ENCODE data around the gene CD3D. TPM values are rescaled to one million over a fixed set of nuclear protein-coding genes. Genes with fewer than 3 reads are reported as not detected.

The CD3D gene
- polyA plus RNA-seq, 5 donors, result 0.67 to 1.6 (median 1.2) TPM; not detected in 1

- no peak for DNase-seq
Observed at GRCh38 chr11:118304227-118304567, 38.3 kb downstream of the CD3D start.

- no peak for DNase-seq
Observed at GRCh38 chr11:118301600-118302195, 40.8 kb downstream of the CD3D start.

- no peak for DNase-seq
Observed at GRCh38 chr11:118295815-118296454, 46.6 kb downstream of the CD3D start.

GRCh38 chr11:118295199-118295598 is 47.3 kb downstream of the CD3D start:
- no peak for DNase-seq

- no peak for DNase-seq
Observed at GRCh38 chr11:118294053-118294452, 48.5 kb downstream of the CD3D start.

GRCh38 chr11:118291477-118292135 is 50.9 kb downstream of the CD3D start:
- no peak for DNase-seq

- no peak for DNase-seq
Observed at GRCh38 chr11:118290923-118291322, 51.6 kb downstream of the CD3D start.

GRCh38 chr11:118289401-118289800 is 53.1 kb downstream of the CD3D start:
- DNase-seq, result no peak

Other genes with a start within 250 kb of the CD3D start
- 1 to 10 TPM; 7.0 to 9.1 (median 7.8) TPM for gene SCN4B, start 189.9 kb downstream of the CD3D start, polyA plus RNA-seq (ENCODE audit: insufficient read depth in 1 of 5, insufficient read length in 5 of 5, low replicate concordance in 1 of 5)
- gene SCN2B, start 166.1 kb downstream of the CD3D start, polyA plus RNA-seq (ENCODE audit: insufficient read depth in 1 of 5, insufficient read length in 5 of 5, low replicate concordance in 1 of 5), result 1 to 10 TPM; 4.0 to 5.7 (median 4.9) TPM
- gene JAML, start 117.7 kb downstream of the CD3D start, polyA plus RNA-seq (ENCODE audit: insufficient read depth in 1 of 5, insufficient read length in 5 of 5, low replicate concordance in 1 of 5), result 1 to 10 TPM; 4.5 to 8.4 (median 6.8) TPM
- 1 to 10 TPM; 5.5 to 9.2 (median 6.4) TPM for gene MPZL3, start 90.3 kb downstream of the CD3D start, polyA plus RNA-seq (ENCODE audit: insufficient read depth in 1 of 5, insufficient read length in 5 of 5, low replicate concordance in 1 of 5)
- gene MPZL2, start 78.4 kb downstream of the CD3D start, polyA plus RNA-seq (ENCODE audit: insufficient read depth in 1 of 5, insufficient read length in 5 of 5, low replicate concordance in 1 of 5), result 10 to 100 TPM; 53.8 to 83.6 (median 70.3) TPM
- gene CD3E, start 38.0 kb downstream of the CD3D start, polyA plus RNA-seq (ENCODE audit: insufficient read depth in 1 of 5, insufficient read length in 5 of 5, low replicate concordance in 1 of 5), result 1 to 10 TPM in 4 of 5 donors, under 1 TPM in 1; 0.66 to 2.6 (median 1.5) TPM
- gene CD3G, start 1.6 kb upstream of the CD3D start, polyA plus RNA-seq (ENCODE audit: insufficient read depth in 1 of 5, insufficient read length in 5 of 5, low replicate concordance in 1 of 5), result 1 to 10 TPM in 1 of 5 donors, under 1 TPM in 4; 0.42 to 1.0 (median 0.58) TPM
- 10 to 100 TPM; 29.6 to 47.8 (median 44.1) TPM for gene UBE4A, start 16.9 kb upstream of the CD3D start, polyA plus RNA-seq (ENCODE audit: insufficient read depth in 1 of 5, insufficient read length in 5 of 5, low replicate concordance in 1 of 5)
- 100 to 1,000 TPM; 349 to 500 (median 384) TPM for gene ATP5MG, start 58.9 kb upstream of the CD3D start, polyA plus RNA-seq (ENCODE audit: insufficient read depth in 1 of 5, insufficient read length in 5 of 5, low replicate concordance in 1 of 5)
- 10 to 100 TPM; 34.7 to 53.3 (median 49.3) TPM for gene KMT2A, start 93.8 kb upstream of the CD3D start, polyA plus RNA-seq (ENCODE audit: insufficient read depth in 1 of 5, insufficient read length in 5 of 5, low replicate concordance in 1 of 5)
- 1 to 10 TPM in 3 of 5 donors, under 1 TPM in 2; 0.55 to 1.2 (median 1.1) TPM for gene TTC36, start 184.8 kb upstream of the CD3D start, polyA plus RNA-seq (ENCODE audit: insufficient read depth in 1 of 5, insufficient read length in 5 of 5, low replicate concordance in 1 of 5)
- 10 to 100 TPM; 19.2 to 26.2 (median 25.4) TPM for gene TMEM25, start 188.5 kb upstream of the CD3D start, polyA plus RNA-seq (ENCODE audit: insufficient read depth in 1 of 5, insufficient read length in 5 of 5, low replicate concordance in 1 of 5)
- 10 to 100 TPM; 37.3 to 48.8 (median 44.0) TPM for gene IFT46, start 223.2 kb upstream of the CD3D start, polyA plus RNA-seq (ENCODE audit: insufficient read depth in 1 of 5, insufficient read length in 5 of 5, low replicate concordance in 1 of 5)
- 100 to 1,000 TPM; 153 to 171 (median 167) TPM for gene ARCN1, start 229.7 kb upstream of the CD3D start, polyA plus RNA-seq (ENCODE audit: insufficient read depth in 1 of 5, insufficient read length in 5 of 5, low replicate concordance in 1 of 5)